GM18511 (cell line): ENCODE measurements around the gene NXPH2.

ENCODE experiments used
- ATAC-seq: cut with Tn5 transposase; IDR thresholded peaks from one replicate; pipeline ENCODE4 v1.9.1; 2021; ENCODE audit warnings: mild to moderate bottlenecking, moderate library complexity; ENCODE audit not compliant: unreplicated experiment

NXPH2 gene

GRCh38 chr2:138712212-138712979 is 67.8 kb downstream of the NXPH2 start:
- ATAC-seq, result peak; percentile 93

GRCh38 chr2:138711812-138712211 is 68.4 kb downstream of the NXPH2 start:
- peak; percentile 71 for ATAC-seq

GRCh38 chr2:138708682-138709241 is 71.4 kb downstream of the NXPH2 start:
- no peak for ATAC-seq

GRCh38 chr2:138707392-138708074 is 72.7 kb downstream of the NXPH2 start:
- no peak for ATAC-seq

- ATAC-seq, result no peak
These were observed 76.9 kb downstream of the NXPH2 start for GRCh38 chr2:138703242-138703641.

- no peak for ATAC-seq
These were observed 79.5 kb downstream of the NXPH2 start for GRCh38 chr2:138700716-138701115.

- no peak for ATAC-seq
These were observed 80.8 kb downstream of the NXPH2 start for GRCh38 chr2:138699421-138699820.

- ATAC-seq, result no peak
These were observed 81.8 kb downstream of the NXPH2 start for GRCh38 chr2:138698428-138698827.

- ATAC-seq, result no peak
These were observed 88.5 kb downstream of the NXPH2 start for GRCh38 chr2:138691667-138692066.

GRCh38 chr2:138689705-138690104 is 90.5 kb downstream of the NXPH2 start:
- ATAC-seq, result peak; percentile 71

- ATAC-seq, result no peak
These were observed 98.0 kb downstream of the NXPH2 start for GRCh38 chr2:138682163-138682562.

- ATAC-seq, result no peak
These were observed 103.0 kb downstream of the NXPH2 start for GRCh38 chr2:138677221-138677620.

GRCh38 chr2:138676619-138677021 is 103.6 kb downstream of the NXPH2 start:
- ATAC-seq, result no peak

GRCh38 chr2:138671566-138671965 is 108.6 kb downstream of the NXPH2 start:
- no peak for ATAC-seq

GRCh38 chr2:138670734-138671133 is 109.5 kb downstream of the NXPH2 start:
- no peak for ATAC-seq

GRCh38 chr2:138665937-138666336 is 114.3 kb downstream of the NXPH2 start:
- ATAC-seq, result no peak

- ATAC-seq, result no peak
These were observed 121.8 kb downstream of the NXPH2 start for GRCh38 chr2:138658187-138658894.

- ATAC-seq, result no peak
These were observed 126.0 kb downstream of the NXPH2 start for GRCh38 chr2:138654146-138654545.

- ATAC-seq, result no peak
These were observed 127.8 kb downstream of the NXPH2 start for GRCh38 chr2:138652378-138652777.

GRCh38 chr2:138649571-138649970 is 130.6 kb downstream of the NXPH2 start:
- no peak for ATAC-seq

- no peak for ATAC-seq
These were observed 131.6 kb downstream of the NXPH2 start for GRCh38 chr2:138648606-138649005.
